GM18868 (cell line): ENCODE data around the gene SPTBN1.

Experiments
- ATAC-seq: cut with Tn5 transposase; IDR thresholded peaks from one replicate; pipeline ENCODE4 v1.9.1; 2021; ENCODE audit warnings: mild to moderate bottlenecking, moderate library complexity; ENCODE audit not compliant: unreplicated experiment

Gene SPTBN1

GRCh38 chr2:54455563-54456361, at the start of gene SPTBN1:
Gene SPTBN1 (plus strand): TSS chr2:54456327. CDS start chr2:54526419, 70,092 bp downstream.
- peak; percentile 47 for ATAC-seq

GRCh38 chr2:54407693-54408092, 48.4 kb upstream of the SPTBN1 start:
- ATAC-seq = no peak

GRCh38 chr2:54408288-54408687, 47.8 kb upstream of the SPTBN1 start:
- no peak for ATAC-seq

GRCh38 chr2:54409752-54410151, 46.4 kb upstream of the SPTBN1 start:
- no peak for ATAC-seq

GRCh38 chr2:54411801-54412354, 44.2 kb upstream of the SPTBN1 start:
- ATAC-seq = no peak

GRCh38 chr2:54416166-54416813, 39.8 kb upstream of the SPTBN1 start:
- no peak for ATAC-seq

- no peak for ATAC-seq
These were observed 39.2 kb upstream of the SPTBN1 start for GRCh38 chr2:54416938-54417337.

- no peak for ATAC-seq
These were observed 38.5 kb upstream of the SPTBN1 start for GRCh38 chr2:54417577-54417976.

- ATAC-seq = no peak
These were observed 36.7 kb upstream of the SPTBN1 start for GRCh38 chr2:54419388-54419787.

- ATAC-seq = no peak
These were observed 36.1 kb upstream of the SPTBN1 start for GRCh38 chr2:54419855-54420523.

- no peak for ATAC-seq
These were observed 35.5 kb upstream of the SPTBN1 start for GRCh38 chr2:54420524-54421172.

GRCh38 chr2:54422072-54422581, 34.0 kb upstream of the SPTBN1 start:
- ATAC-seq = no peak

- no peak for ATAC-seq
These were observed 32.9 kb upstream of the SPTBN1 start for GRCh38 chr2:54423213-54423612.

- no peak for ATAC-seq
These were observed 31.5 kb upstream of the SPTBN1 start for GRCh38 chr2:54424555-54425163.

- ATAC-seq = no peak
These were observed 27.9 kb upstream of the SPTBN1 start for GRCh38 chr2:54428108-54428831.

- no peak for ATAC-seq
These were observed 27.1 kb upstream of the SPTBN1 start for GRCh38 chr2:54429054-54429453.

GRCh38 chr2:54429811-54430551, 26.1 kb upstream of the SPTBN1 start:
- no peak for ATAC-seq

GRCh38 chr2:54430649-54431048, 25.5 kb upstream of the SPTBN1 start:
- ATAC-seq = no peak
